Measurements from ENCODE around the gene ABCB10.
"Not testable (repeated sequence)": the region's sequence is repeated elsewhere in the genome, so short reads cannot be mapped to it uniquely, and the experiment has no call there.

ABCB10 gene

DNA sequence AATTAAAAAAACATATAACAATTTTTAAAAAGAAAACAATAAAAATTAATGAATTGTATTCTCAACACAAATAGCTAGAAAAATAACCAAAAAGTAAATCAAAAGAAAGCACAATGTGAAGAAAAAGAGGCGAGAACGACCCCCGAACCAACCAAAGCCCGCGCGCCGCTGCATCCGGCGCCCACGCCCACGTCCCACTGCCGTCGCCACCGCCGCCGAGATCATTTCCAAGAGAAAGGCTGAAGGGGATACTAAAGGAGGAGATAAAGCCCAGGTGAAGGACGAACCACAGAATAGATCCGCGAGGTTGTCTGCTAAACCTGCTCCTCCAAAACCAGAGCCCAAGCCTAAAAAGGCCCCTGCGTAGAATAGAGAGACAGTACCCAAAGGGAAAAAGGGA lies 11.8 kb upstream of the ABCB10 start:
- Histone ChIP-seq H3K27me3 (replicated peaks; ENCODE audit: control insufficient read depth, insufficient read depth, low read length) (no peaks in the 10 kb centered on the region), H3K9ac (ENCODE audit: low read length) (no peak overlapping the region), H3K36me3 (ENCODE audit: control insufficient read depth, insufficient read depth, low read length, severe bottlenecking) (no peaks in the 10 kb centered on the region), H3K4me3 (ENCODE audit: low read length) (no peak overlapping the region), H3K9me3 (ENCODE audit: control insufficient read depth, low read length) (no peaks in the 10 kb centered on the region), H3K4me1 (ENCODE audit: control insufficient read depth, insufficient read depth, low read length) (no peaks in the 10 kb centered on the region)
- DNase-seq (ENCODE audit: low read depth), result no peak

DNA sequence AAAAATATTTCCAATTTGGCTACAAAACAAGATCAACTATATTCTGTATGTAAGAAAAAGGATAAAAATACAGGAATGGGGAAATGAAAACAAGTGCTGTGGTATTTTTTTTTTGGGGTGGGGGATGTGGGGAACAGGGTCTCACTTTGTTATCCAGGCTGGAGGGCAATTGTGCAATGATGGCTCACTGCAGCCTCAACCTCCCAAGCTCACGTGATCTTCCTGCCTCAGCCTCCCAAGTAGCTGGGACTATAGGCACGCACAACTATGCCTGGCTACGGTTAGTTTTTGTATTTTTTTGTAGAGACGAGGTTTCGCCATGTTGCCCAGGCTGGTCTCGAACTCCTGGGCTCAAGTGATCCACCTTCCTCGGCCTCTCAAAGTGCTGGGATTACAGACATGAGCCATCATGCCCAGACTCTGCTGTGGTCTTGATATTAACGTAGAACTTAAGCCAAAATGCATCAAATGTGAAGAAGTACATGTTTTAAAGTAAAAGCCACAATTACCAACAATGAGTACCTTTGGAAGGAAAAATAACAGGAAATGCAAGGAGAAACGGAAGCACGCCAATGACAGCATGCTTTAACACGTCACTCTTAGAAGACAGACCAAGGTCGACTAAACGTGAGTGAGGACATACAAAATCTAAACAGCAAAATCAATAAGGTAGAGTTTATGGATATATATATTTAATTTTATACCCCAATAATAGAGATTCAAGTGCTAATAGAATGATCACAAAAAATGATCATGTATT lies 8.8 kb upstream of the ABCB10 start:
- Histone ChIP-seq H3K9me3 (ENCODE audit: control insufficient read depth, low read length) (no peaks in the 10 kb centered on the region), H3K4me1 (ENCODE audit: control insufficient read depth, insufficient read depth, low read length) (peaks cover 9% of the 10 kb centered on the region), H3K9ac (ENCODE audit: low read length) (no peak overlapping the region), H3K36me3 (ENCODE audit: control insufficient read depth, insufficient read depth, low read length, severe bottlenecking) (no peaks in the 10 kb centered on the region), H3K4me3 (ENCODE audit: low read length) (no peak overlapping the region), H3K27me3 (replicated peaks; ENCODE audit: control insufficient read depth, insufficient read depth, low read length) (no peaks in the 10 kb centered on the region)
- no peak for DNase-seq (ENCODE audit: low read depth)

GRCh38 chr1:229563701-229564100 lies 5.2 kb upstream of the ABCB10 start:
- Histone ChIP-seq H3K9me3 (ENCODE audit: control insufficient read depth, low read length) (no peaks in the 10 kb centered on the region), H3K4me3 (ENCODE audit: low read length) (no peak overlapping the region), H3K36me3 (ENCODE audit: control insufficient read depth, insufficient read depth, low read length, severe bottlenecking) (no peaks in the 10 kb centered on the region), H3K9ac (ENCODE audit: low read length) (no peak overlapping the region), H3K4me1 (ENCODE audit: control insufficient read depth, insufficient read depth, low read length) (peaks cover 13% of the 10 kb centered on the region), H3K27me3 (replicated peaks; ENCODE audit: control insufficient read depth, insufficient read depth, low read length) (no peaks in the 10 kb centered on the region)
- no peak for DNase-seq (ENCODE audit: low read depth)

GRCh38 chr1:229563241-229563640 lies 4.7 kb upstream of the ABCB10 start:
- Histone ChIP-seq H3K9ac (ENCODE audit: low read length) (no peak overlapping the region), H3K27me3 (replicated peaks; ENCODE audit: control insufficient read depth, insufficient read depth, low read length) (no peaks in the 10 kb centered on the region), H3K9me3 (ENCODE audit: control insufficient read depth, low read length) (no peaks in the 10 kb centered on the region), H3K4me1 (ENCODE audit: control insufficient read depth, insufficient read depth, low read length) (peaks cover 13% of the 10 kb centered on the region), H3K4me3 (ENCODE audit: low read length) (no peak overlapping the region), H3K36me3 (ENCODE audit: control insufficient read depth, insufficient read depth, low read length, severe bottlenecking) (no peaks in the 10 kb centered on the region)
- no peak for DNase-seq (ENCODE audit: low read depth)

- Histone ChIP-seq H3K9me3 (ENCODE audit: control insufficient read depth, low read length) (no peaks in the 10 kb centered on the region), H3K27me3 (replicated peaks; ENCODE audit: control insufficient read depth, insufficient read depth, low read length) (no peaks in the 10 kb centered on the region), H3K4me3 (ENCODE audit: low read length) (no peak overlapping the region), H3K9ac (ENCODE audit: low read length) (no peak overlapping the region), H3K4me1 (ENCODE audit: control insufficient read depth, insufficient read depth, low read length) (peaks cover 13% of the 10 kb centered on the region), H3K36me3 (ENCODE audit: control insufficient read depth, insufficient read depth, low read length, severe bottlenecking) (no peaks in the 10 kb centered on the region)
- no peak for DNase-seq (ENCODE audit: low read depth)
Observed at GRCh38 chr1:229562686-229563085, 4.2 kb upstream of the ABCB10 start.

DNA sequence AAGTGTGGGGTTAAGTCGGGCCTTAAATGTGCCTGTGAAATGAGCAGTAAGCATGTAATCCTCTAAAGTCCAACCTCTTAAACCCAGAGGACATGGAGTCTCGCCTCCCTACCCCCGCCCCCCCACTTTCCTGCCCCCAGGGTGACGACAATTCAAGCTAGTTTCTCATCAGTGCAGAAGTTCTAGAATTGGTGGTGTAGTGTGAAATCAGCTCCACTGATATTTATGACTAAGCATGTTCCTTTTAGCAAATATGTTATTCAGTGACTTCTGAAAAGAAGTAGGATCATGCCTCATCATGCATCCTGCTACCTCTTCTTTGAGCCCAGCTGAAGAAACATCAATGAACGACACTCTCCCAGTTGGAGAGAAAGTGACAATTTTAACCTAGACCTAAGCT lies 2.6 kb upstream of the ABCB10 start:
- DNase-seq (ENCODE audit: low read depth), result no peak
- H3K9ac ChIP-seq (ENCODE audit: low read length), result no peak overlapping the region
- H3K4me1 ChIP-seq (ENCODE audit: control insufficient read depth, insufficient read depth, low read length), result peaks cover 26% of the 10 kb centered on the region
- no peaks in the 10 kb centered on the region for H3K27me3 ChIP-seq (replicated peaks; ENCODE audit: control insufficient read depth, insufficient read depth, low read length)
- no peak overlapping the region for H3K4me3 ChIP-seq (ENCODE audit: low read length)
- H3K36me3 ChIP-seq (ENCODE audit: control insufficient read depth, insufficient read depth, low read length, severe bottlenecking), result no peaks in the 10 kb centered on the region
- H3K9me3 ChIP-seq (ENCODE audit: control insufficient read depth, low read length), result no peaks in the 10 kb centered on the region

GRCh38 chr1:229560124-229560523 lies 1.6 kb upstream of the ABCB10 start:
- H3K4me3 ChIP-seq (ENCODE audit: low read length); DNase-seq (ENCODE audit: low read depth); H3K36me3 ChIP-seq (ENCODE audit: control insufficient read depth, insufficient read depth, low read length, severe bottlenecking); H3K27me3 ChIP-seq (replicated peaks; ENCODE audit: control insufficient read depth, insufficient read depth, low read length); H3K9ac ChIP-seq (ENCODE audit: low read length); H3K9me3 ChIP-seq (ENCODE audit: control insufficient read depth, low read length): not testable (repeated sequence)
- peaks cover 29% of the 10 kb centered on the region for H3K4me1 ChIP-seq (ENCODE audit: control insufficient read depth, insufficient read depth, low read length)

GRCh38 chr1:229559336-229559801 lies 862 bp upstream of the ABCB10 start:
- peak overlapping the region; percentile 94 for H3K9ac ChIP-seq (ENCODE audit: low read length)
- not testable (repeated sequence) for DNase-seq (ENCODE audit: low read depth); H3K36me3 ChIP-seq (ENCODE audit: control insufficient read depth, insufficient read depth, low read length, severe bottlenecking); H3K27me3 ChIP-seq (replicated peaks; ENCODE audit: control insufficient read depth, insufficient read depth, low read length); H3K9me3 ChIP-seq (ENCODE audit: control insufficient read depth, low read length)
- peaks cover 29% of the 10 kb centered on the region for H3K4me1 ChIP-seq (ENCODE audit: control insufficient read depth, insufficient read depth, low read length)
- peak overlapping the region; percentile 94 for H3K4me3 ChIP-seq (ENCODE audit: low read length)

DNA sequence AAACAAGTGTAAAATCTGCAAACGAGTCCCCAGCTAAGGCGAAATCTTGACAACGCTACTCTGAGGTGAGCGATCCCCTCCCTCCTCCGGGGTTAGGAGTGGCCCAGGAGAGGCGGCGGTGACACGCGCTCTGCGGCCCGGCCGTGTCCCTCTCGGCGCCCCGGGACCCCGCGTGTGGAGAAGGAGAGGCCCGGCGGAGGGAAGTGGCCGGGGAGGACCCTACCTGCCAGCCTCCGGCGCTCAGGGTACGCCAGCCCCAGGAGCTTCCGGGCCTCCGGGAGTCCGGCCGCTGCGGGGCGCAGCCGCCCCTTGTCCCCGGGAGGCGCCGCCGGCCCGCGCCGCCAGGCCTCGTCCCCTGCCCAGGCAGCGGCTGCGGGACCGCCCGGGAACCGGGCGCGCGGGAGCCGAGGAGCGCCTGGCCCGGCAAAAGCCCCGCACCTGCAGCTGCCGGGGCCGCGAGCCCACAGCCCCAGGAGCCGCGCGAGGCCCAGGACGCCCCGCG lies 543 bp downstream of the ABCB10 start:
- Histone ChIP-seq H3K4me1 (ENCODE audit: control insufficient read depth, insufficient read depth, low read length) (peaks cover 22% of the 10 kb centered on the region), H3K36me3 (ENCODE audit: control insufficient read depth, insufficient read depth, low read length, severe bottlenecking) (no peaks in the 10 kb centered on the region), H3K4me3 (ENCODE audit: low read length) (peak overlapping the region; percentile 94), H3K9ac (ENCODE audit: low read length) (peak overlapping the region; percentile 94), H3K27me3 (replicated peaks; ENCODE audit: control insufficient read depth, insufficient read depth, low read length) (no peaks in the 10 kb centered on the region), H3K9me3 (ENCODE audit: control insufficient read depth, low read length) (no peaks in the 10 kb centered on the region)
- peak; percentile 61 for DNase-seq (ENCODE audit: low read depth)

GRCh38 chr1:229557200-229557850 lies 1.2 kb downstream of the ABCB10 start:
- Histone ChIP-seq H3K36me3 (ENCODE audit: control insufficient read depth, insufficient read depth, low read length, severe bottlenecking) (no peaks in the 10 kb centered on the region), H3K27me3 (replicated peaks; ENCODE audit: control insufficient read depth, insufficient read depth, low read length) (no peaks in the 10 kb centered on the region), H3K9me3 (ENCODE audit: control insufficient read depth, low read length) (no peaks in the 10 kb centered on the region), H3K4me1 (ENCODE audit: control insufficient read depth, insufficient read depth, low read length) (peaks cover 20% of the 10 kb centered on the region), H3K9ac (ENCODE audit: low read length) (peak overlapping the region; percentile 94), H3K4me3 (ENCODE audit: low read length) (peak overlapping the region; percentile 94)
- peak; percentile 58 for DNase-seq (ENCODE audit: low read depth)

- Histone ChIP-seq H3K27me3 (replicated peaks; ENCODE audit: control insufficient read depth, insufficient read depth, low read length) (no peaks in the 10 kb centered on the region), H3K36me3 (ENCODE audit: control insufficient read depth, insufficient read depth, low read length, severe bottlenecking) (no peaks in the 10 kb centered on the region), H3K4me3 (ENCODE audit: low read length) (no peak overlapping the region), H3K4me1 (ENCODE audit: control insufficient read depth, insufficient read depth, low read length) (peaks cover 20% of the 10 kb centered on the region), H3K9me3 (ENCODE audit: control insufficient read depth, low read length) (no peaks in the 10 kb centered on the region), H3K9ac (ENCODE audit: low read length) (no peak overlapping the region)
- peak; percentile 52 for DNase-seq (ENCODE audit: low read depth)
Observed at GRCh38 chr1:229554886-229555621, 3.5 kb downstream of the ABCB10 start.
